Loucy (cell line): Measurements from ENCODE around the gene PPP1R12B.

Experiments
- EZH2phosphoT487 ChIP-seq: fragments of 200-600 bp; IDR thresholded peaks from 2 replicates; pipeline ENCODE4 v1.6.1; 2018; ENCODE audit warnings: antibody characterized with exemption, mild to moderate bottlenecking, moderate library complexity, borderline replicate concordance
- TF ChIP-seq, protein P1 (sequence below): fragments of 200-600 bp; sonication (generic); conservative IDR thresholded peaks from 2 replicates; pipeline ENCODE4 v1.5.1; 2014; ENCODE audit warnings: mild to moderate bottlenecking, antibody characterized with exemption, low read length

- TF ChIP-seq, protein P1, sequence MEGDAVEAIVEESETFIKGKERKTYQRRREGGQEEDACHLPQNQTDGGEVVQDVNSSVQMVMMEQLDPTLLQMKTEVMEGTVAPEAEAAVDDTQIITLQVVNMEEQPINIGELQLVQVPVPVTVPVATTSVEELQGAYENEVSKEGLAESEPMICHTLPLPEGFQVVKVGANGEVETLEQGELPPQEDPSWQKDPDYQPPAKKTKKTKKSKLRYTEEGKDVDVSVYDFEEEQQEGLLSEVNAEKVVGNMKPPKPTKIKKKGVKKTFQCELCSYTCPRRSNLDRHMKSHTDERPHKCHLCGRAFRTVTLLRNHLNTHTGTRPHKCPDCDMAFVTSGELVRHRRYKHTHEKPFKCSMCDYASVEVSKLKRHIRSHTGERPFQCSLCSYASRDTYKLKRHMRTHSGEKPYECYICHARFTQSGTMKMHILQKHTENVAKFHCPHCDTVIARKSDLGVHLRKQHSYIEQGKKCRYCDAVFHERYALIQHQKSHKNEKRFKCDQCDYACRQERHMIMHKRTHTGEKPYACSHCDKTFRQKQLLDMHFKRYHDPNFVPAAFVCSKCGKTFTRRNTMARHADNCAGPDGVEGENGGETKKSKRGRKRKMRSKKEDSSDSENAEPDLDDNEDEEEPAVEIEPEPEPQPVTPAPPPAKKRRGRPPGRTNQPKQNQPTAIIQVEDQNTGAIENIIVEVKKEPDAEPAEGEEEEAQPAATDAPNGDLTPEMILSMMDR: no peak
- TF ChIP-seq EZH2phosphoT487: no peak
Measured at GRCh38 chr1:202348509-202349205, at the start of gene PPP1R12B.
